ENCODE results near the gene LILRB1.
"Not testable (repeated sequence)": the region's sequence is repeated elsewhere in the genome, so short reads cannot be mapped to it uniquely, and the experiment has no call there.

LILRB1 gene

DNA sequence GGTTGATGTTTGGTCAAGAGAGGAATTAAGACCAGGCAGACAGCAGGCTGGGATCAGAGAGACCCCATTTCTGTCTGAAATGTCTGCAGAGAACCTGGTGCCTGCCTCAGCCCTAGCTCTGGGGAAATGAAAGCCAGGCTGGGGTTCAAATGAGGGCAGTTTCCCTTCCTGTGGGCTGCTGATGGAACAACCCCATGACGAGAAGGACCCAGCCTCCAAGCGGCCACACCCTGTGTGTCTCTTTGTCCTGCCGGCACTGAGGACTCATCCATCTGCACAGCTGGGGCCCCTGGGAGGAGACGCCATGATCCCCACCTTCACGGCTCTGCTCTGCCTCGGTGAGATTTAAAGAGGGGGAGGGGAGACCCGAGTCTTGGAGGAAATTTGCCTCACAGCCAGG lies 32.4 kb downstream of the LILRB1 start, which contains the start of gene LILRB4:
LILRB4 (plus strand) TSS at position 256 of the 400 bp plus-strand sequence; CDS start at position 305, 49 bp downstream.
- no peak for DNase-seq

GRCh38 chr19:54665530-54665929 lies 35.2 kb downstream of the LILRB1 start:
- no peak for DNase-seq

DNA sequence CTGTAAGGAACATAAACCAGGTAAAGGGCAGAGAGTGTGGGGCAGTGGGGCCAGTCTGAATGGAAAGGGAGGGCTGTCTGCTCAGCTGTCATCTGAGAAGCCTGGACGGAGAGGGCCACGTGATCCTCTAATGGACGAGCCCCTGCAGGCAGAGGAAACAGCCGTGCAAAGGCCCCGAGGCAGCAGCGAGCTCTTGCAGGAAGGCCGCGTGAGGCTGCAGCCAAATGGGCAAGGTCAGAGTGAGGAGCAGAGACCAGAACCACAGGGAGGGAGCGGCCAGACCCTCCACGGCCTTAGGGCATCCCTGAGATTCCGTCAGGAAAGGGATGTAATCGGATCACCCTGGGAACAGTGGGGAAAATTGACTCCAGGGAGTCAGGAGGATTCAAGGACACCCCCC lies 36.9 kb downstream of the LILRB1 start:
- DNase-seq: no peak

- no peak for DNase-seq
Measured at GRCh38 chr19:54668353-54668752, 38.1 kb downstream of the LILRB1 start.

- DNase-seq: no peak
Measured at GRCh38 chr19:54670576-54671357, 40.5 kb downstream of the LILRB1 start.

DNA sequence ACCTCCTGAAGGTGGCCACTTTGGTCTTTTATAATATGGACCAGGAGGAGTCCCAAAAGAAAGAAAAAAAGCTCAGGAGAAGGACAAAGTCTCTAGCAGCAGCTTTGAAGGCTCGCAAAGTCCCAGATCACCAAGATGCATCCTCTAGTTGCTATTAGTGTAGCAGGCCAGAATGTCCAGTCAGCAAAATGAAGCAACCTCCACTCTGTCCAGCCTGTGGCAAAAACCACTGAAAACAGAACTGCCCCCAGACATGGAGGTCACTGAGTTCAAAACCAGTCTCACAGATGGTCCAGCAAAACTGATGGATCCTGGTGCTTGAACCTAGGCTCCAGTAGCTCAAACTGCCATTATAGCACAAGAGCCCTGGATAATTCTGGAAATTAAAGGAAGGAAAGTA lies 42.9 kb downstream of the LILRB1 start:
- no peak for DNase-seq

GRCh38 chr19:54674021-54674617 lies 43.8 kb downstream of the LILRB1 start:
- no peak for DNase-seq

- not testable (repeated sequence) for DNase-seq
Measured at GRCh38 chr19:54676210-54676834, 46.0 kb downstream of the LILRB1 start.

DNA sequence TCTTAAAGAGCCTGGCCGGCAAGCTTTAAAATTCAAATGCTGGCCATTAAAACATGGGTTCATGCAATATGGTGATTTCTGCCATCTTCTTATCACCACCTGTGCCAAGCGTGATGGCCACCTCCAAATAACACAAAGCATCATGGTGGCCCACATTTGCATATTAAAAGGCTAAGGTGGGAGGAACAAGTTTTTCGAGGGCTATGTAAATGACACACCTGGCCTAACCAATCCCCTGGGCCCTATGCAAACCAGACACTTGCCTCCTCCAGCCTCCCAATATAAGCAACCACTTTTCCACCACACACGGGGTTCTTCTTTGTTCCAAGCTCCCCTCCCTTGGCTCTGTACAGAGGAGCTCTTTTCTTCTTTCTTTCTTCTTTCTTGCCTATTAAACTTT lies 46.9 kb downstream of the LILRB1 start:
- no peak for DNase-seq

DNA sequence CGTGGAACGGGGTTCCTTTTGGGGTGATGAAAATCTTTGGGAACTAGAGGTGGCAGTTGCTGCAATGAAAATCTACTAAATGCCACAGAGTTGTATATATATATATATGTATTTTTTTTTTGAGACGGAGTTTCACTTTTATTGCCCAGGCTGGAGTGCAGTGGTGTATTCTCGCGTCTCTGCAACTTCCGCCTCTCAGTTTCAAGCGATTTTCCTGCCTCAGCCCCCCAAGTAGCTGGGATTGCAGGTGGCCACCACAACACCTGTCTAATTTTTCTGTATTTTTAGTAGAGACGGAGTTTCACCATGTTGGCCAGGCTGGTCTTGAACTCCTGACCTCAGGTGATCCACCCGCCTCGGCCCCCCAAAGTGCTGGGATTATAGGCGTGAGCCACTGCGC lies 51.3 kb downstream of the LILRB1 start:
- not testable (repeated sequence) for DNase-seq

GRCh38 chr19:54682306-54682856 lies 52.1 kb downstream of the LILRB1 start:
- DNase-seq: no peak

DNA sequence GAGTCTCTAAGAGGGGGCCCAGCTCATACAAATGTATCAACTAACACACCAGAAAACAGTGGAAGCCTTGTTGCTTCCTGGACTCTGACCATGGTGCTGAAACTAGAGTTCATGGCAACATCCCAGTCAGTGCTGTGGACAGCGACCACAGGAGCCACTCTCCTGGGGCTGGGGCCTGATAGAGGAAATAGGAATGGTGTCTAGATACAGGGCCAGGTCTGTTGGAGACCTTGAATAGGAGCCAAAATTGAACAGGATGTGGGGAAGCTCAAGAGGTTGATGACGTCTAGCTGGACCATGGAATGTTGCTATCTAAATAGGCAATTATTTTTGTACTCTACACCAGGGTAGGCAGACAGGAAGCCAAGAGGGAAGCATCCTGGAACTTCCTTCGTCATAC lies 54.2 kb downstream of the LILRB1 start:
- DNase-seq: no peak
